K562 (cell line): ENCODE results near the gene DDX5. TPM values are rescaled to one million over a fixed set of nuclear protein-coding genes. Genes with fewer than 3 reads are reported as not detected.

Experiments
- AFF1 ChIP-seq, 2 experiments: fragments of 450-650 bp; IDR thresholded peaks; 2 replicates each; pipeline ENCODE4 v1.6.1; 2018; ENCODE audit warnings: mild to moderate bottlenecking in 2 of 2, low read depth in 1 of 2; ENCODE audit not compliant: partially characterized antibody in 2 of 2
- CHD1 ChIP-seq: fragments of 200-600 bp; sonication (generic); IDR thresholded peaks from one replicate; pipeline ENCODE4 v1.6.1; 2012; ENCODE audit warnings: mild to moderate bottlenecking, moderate library complexity, low read length, inconsistent platforms
- CREBBP ChIP-seq: IDR thresholded peaks from one replicate; pipeline ENCODE4 v1.6.1; 2012; ENCODE audit warnings: low read depth, mild to moderate bottlenecking, control low read depth, inconsistent platforms, low read length
- CREM ChIP-seq: IDR thresholded peaks from 2 replicates; pipeline ENCODE4 v1.6.1; 2014; ENCODE audit warnings: antibody characterized with exemption, low read depth
- DPF2 ChIP-seq: fragments of 450-650 bp; IDR thresholded peaks from 2 replicates; pipeline ENCODE4 v1.6.1; 2016
- ELF1 ChIP-seq: fragments of 200-800 bp; sonication (Bioruptor generic); IDR thresholded peaks from 2 replicates; pipeline ENCODE4 v1.6.1; 2016; ENCODE audit warnings: missing genetic modification characterization, missing compliant biosample characterization
- GATAD2B ChIP-seq: fragments of 450-650 bp; IDR thresholded peaks from 2 replicates; pipeline ENCODE4 v1.6.1; 2017; ENCODE audit warnings: mild to moderate bottlenecking, borderline replicate concordance
- HMGXB4 ChIP-seq: sonication (generic); formaldehyde crosslinking; IDR thresholded peaks from 2 replicates; pipeline ENCODE4 v1.8.1; 2023; ENCODE audit warnings: mild to moderate bottlenecking, missing genetic modification reagents
- KAT7 ChIP-seq: sonication (generic); formaldehyde crosslinking; IDR thresholded peaks from 2 replicates; pipeline ENCODE4 v1.8.0; 2022; ENCODE audit warnings: missing genetic modification reagents, mild to moderate bottlenecking, borderline replicate concordance
- L3MBTL2 ChIP-seq: fragments of 450-650 bp; IDR thresholded peaks from 2 replicates; pipeline ENCODE4 v1.6.1; 2016; ENCODE audit warnings: mild to moderate bottlenecking, moderate library complexity
- POLR3A ChIP-seq: IDR thresholded peaks from 2 replicates; pipeline ENCODE4 v1.6.1; 2011; ENCODE audit warnings: borderline replicate concordance, mild to moderate bottlenecking, moderate library complexity; ENCODE audit not compliant: insufficient read length, insufficient read depth; ENCODE audit errors: extremely low read depth
- RBM17 ChIP-seq: fragments of 200-400 bp; formaldehyde crosslinking; IDR thresholded peaks from 2 replicates; pipeline ENCODE4 v1.6.1; 2017; ENCODE audit warnings: low read depth, mild to moderate bottlenecking, low read length, borderline replicate concordance
- RUNX1 ChIP-seq: sonication (generic); IDR thresholded peaks from 2 replicates; pipeline ENCODE4 v1.6.1; 2016; ENCODE audit warnings: antibody characterized with exemption, low read depth
- SMAD4 ChIP-seq: fragments of 250-450 bp; sonication (Bioruptor Pico); conservative IDR thresholded peaks from 2 replicates; pipeline ENCODE4 v1.8.0; 2021; ENCODE audit warnings: inconsistent platforms, mild to moderate bottlenecking, moderate library complexity
- ZNF3 ChIP-seq: fragments of 250-450 bp; sonication (Bioruptor Pico); IDR thresholded peaks from 2 replicates; pipeline ENCODE4 v1.5.0; 2021; ENCODE audit warnings: mild to moderate bottlenecking, moderate library complexity
- polyA plus RNA-seq, 8 experiments: library from polyadenylated mRNA; depleted of rRNA in 4 of 8; stranded (reverse) in 5 of 8; unstranded in 3 of 8; fragments of >200 nt; fragmentation: Nextera tagmentation in 2 of 8; fragmentation: Illumina TruSeq in 1 of 8; extraction: Ambion mirVana in 2 of 8; extraction: Trizol in 1 of 8; gene quantifications; 2 replicates each; pipeline versions ENCODE4 v1.2.1 to v1.2.3, GENCODE V29; 2011 to 2014; ENCODE audit warnings: inconsistent platforms in 1 of 8, missing spikeins in 1 of 8
- total RNA-seq, 7 experiments: library from RNA; depleted of rRNA in 6 of 7; stranded (reverse); fragments of >200 nt in 6 of 7; fragmentation: Illumina TruSeq in 2 of 7; extraction: Trizol in 2 of 7; gene quantifications; 2 replicates each; pipeline versions ENCODE4 v1.2.1 to v1.2.3, GENCODE V29; 2011 to 2021; ENCODE audit warnings: low replicate concordance in 1 of 7
- TF ChIP-seq, protein P1 (sequence below): fragments of 450-650 bp; formaldehyde crosslinking; IDR thresholded peaks from 2 replicates; pipeline ENCODE4 v1.4.0; 2020; ENCODE audit warnings: mild to moderate bottlenecking, mixed read lengths
- TF ChIP-seq, protein P2 (sequence below), 3 experiments: IDR thresholded peaks in 2 of 3; conservative IDR thresholded peaks in 1 of 3; 2 replicates each; pipeline ENCODE4 v1.5.1; 2011 to 2012; ENCODE audit warnings: low read length in 3 of 3, mild to moderate bottlenecking in 3 of 3, control low read depth in 2 of 3, improper control_type of control experiment in 1 of 3, inconsistent platforms in 1 of 3, low read depth in 1 of 3, mixed read lengths in 1 of 3, moderate library complexity in 1 of 3; ENCODE audit not compliant: insufficient read depth in 2 of 3

Gene DDX5
- total and polyA plus RNA-seq, 9 of the 15 experiments (the other 6 are each of a cell fraction or from before 2014, with no cell fraction given) = 306 to 1,639 (median 604) TPM

DNA sequence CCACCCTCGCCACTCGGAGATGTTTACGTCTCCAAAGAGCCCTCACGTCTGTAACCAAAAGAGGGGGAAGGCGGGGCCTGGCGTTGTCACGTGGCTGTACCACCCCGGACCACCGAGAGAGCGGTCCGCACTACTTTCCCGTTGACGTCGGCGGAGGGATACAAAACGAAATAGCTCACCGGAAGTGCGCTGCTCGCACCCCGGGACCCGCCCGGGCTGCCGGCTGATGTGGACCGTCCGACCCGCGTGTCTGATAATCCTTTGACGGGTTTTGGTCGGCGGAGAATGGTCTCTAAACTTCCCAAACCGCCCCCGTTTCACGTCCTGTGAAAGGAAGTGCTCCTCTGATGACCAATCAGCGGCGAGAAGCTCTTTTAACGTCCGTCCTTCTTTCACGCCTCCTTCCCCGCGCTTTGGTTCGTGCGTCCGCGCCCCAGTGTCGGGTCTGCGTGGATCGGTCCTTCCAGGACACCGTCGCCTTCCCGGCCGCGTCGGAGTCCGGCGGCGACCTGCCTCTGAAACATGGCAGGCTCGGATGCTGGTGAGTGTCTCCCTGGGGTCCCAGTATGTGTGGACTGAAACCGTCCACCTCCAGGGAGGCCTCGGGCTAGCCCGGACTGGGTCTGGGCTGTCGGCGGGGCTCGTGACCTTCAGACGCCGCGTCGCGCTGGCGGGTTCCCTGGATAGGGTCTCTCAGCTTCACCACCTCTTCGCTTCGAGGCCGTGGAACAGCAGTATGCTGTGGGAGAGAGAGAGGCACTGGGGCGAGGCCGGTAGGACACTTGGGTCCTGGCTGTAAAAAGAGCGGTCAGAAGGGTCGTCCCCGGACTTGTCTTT lies 705 bp upstream of the DDX5 start, which contains the start of gene CEP95 (continued):
- peak; percentile 89; the same call in 1 of the 2 replicates for TF ChIP-seq HMGXB4
- TF ChIP-seq CHD1 = peak; percentile 92
- no peak for TF ChIP-seq RBM17
- TF ChIP-seq, protein P1, sequence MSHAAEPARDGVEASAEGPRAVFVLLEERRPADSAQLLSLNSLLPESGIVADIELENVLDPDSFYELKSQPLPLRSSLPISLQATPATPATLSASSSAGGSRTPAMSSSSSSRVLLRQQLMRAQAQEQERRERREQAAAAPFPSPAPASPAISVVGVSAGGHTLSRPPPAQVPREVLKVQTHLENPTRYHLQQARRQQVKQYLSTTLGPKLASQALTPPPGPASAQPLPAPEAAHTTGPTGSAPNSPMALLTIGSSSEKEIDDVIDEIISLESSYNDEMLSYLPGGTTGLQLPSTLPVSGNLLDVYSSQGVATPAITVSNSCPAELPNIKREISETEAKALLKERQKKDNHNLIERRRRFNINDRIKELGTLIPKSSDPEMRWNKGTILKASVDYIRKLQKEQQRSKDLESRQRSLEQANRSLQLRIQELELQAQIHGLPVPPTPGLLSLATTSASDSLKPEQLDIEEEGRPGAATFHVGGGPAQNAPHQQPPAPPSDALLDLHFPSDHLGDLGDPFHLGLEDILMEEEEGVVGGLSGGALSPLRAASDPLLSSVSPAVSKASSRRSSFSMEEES (CRISPR knock-in tag) = peak; percentile 84
- TF ChIP-seq POLR3A = no peak
- no peak for TF ChIP-seq ZNF3 (CRISPR knock-in tag)
- TF ChIP-seq ELF1 = peak; percentile 84
- TF ChIP-seq, protein P2, sequence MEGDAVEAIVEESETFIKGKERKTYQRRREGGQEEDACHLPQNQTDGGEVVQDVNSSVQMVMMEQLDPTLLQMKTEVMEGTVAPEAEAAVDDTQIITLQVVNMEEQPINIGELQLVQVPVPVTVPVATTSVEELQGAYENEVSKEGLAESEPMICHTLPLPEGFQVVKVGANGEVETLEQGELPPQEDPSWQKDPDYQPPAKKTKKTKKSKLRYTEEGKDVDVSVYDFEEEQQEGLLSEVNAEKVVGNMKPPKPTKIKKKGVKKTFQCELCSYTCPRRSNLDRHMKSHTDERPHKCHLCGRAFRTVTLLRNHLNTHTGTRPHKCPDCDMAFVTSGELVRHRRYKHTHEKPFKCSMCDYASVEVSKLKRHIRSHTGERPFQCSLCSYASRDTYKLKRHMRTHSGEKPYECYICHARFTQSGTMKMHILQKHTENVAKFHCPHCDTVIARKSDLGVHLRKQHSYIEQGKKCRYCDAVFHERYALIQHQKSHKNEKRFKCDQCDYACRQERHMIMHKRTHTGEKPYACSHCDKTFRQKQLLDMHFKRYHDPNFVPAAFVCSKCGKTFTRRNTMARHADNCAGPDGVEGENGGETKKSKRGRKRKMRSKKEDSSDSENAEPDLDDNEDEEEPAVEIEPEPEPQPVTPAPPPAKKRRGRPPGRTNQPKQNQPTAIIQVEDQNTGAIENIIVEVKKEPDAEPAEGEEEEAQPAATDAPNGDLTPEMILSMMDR (IDR thresholded peaks at IDR 0.05 in 2 of 3, conservative IDR thresholded peaks at IDR 0.05 in 1 of 3; ENCODE audit: insufficient read depth in 2 of 3, low read depth in 1 of 3, low read length in 3 of 3) = no peak
- TF ChIP-seq DPF2 = peak; percentile 52
- TF ChIP-seq RUNX1 = no peak
- peak; percentile 70; the same call in 1 of the 2 replicates for TF ChIP-seq KAT7
- TF ChIP-seq AFF1 (IDR thresholded peaks at IDR 0.05; ENCODE audit: low read depth in 1 of 2, partially characterized antibody in 2 of 2) = peak in 1 of 2 experiments; percentile 71
- TF ChIP-seq SMAD4 (CRISPR knock-in tag) = peak; percentile 90
- peak; percentile 90 for TF ChIP-seq CREM
- peak; percentile 98 for TF ChIP-seq L3MBTL2
- no peak for TF ChIP-seq CREBBP
- TF ChIP-seq GATAD2B = peak; percentile 31; the same call in 1 of the 2 replicates
